HG03575 (cell line): ENCODE measurements around the gene MACROH2A1.

Experiments
- ATAC-seq: cut with Tn5 transposase; IDR thresholded peaks from one replicate; pipeline ENCODE4 v1.9.1; 2021; ENCODE audit not compliant: unreplicated experiment, insufficient number of reproducible peaks, low FRiP score; ENCODE audit errors: extremely low read depth

MACROH2A1 gene

GRCh38 chr5:135398855-135399793 lies at the start of gene MACROH2A1:
MACROH2A1 (minus strand) TSS chr5:135399231; CDS start chr5:135389093, 10,138 bp downstream.
- no peak for ATAC-seq

- no peak for ATAC-seq
Measured at GRCh38 chr5:135448071-135448739, 49.2 kb upstream of the MACROH2A1 start.

- no peak for ATAC-seq
Measured at GRCh38 chr5:135447298-135447929, 48.4 kb upstream of the MACROH2A1 start, which contains the start of gene DCANP1. DCANP1 (minus strand) TSS chr5:135447348; CDS start chr5:135447108, 240 bp downstream.

- ATAC-seq: no peak
Measured at GRCh38 chr5:135446615-135447014, 47.6 kb upstream of the MACROH2A1 start.

- ATAC-seq: no peak
Measured at GRCh38 chr5:135446206-135446605, 47.2 kb upstream of the MACROH2A1 start.

GRCh38 chr5:135445306-135445985 lies 46.4 kb upstream of the MACROH2A1 start:
- no peak for ATAC-seq

GRCh38 chr5:135444881-135445280 lies 45.9 kb upstream of the MACROH2A1 start:
- no peak for ATAC-seq

GRCh38 chr5:135444360-135444759 lies 45.3 kb upstream of the MACROH2A1 start:
- ATAC-seq: no peak

GRCh38 chr5:135443161-135443960 lies 44.3 kb upstream of the MACROH2A1 start:
- ATAC-seq: no peak

GRCh38 chr5:135442431-135443160 lies 43.6 kb upstream of the MACROH2A1 start:
- ATAC-seq: no peak

GRCh38 chr5:135441919-135442318 lies 42.9 kb upstream of the MACROH2A1 start:
- no peak for ATAC-seq

GRCh38 chr5:135441350-135441831 lies 42.4 kb upstream of the MACROH2A1 start:
- ATAC-seq: no peak

GRCh38 chr5:135440916-135441315 lies 41.9 kb upstream of the MACROH2A1 start:
- ATAC-seq: no peak

GRCh38 chr5:135439231-135440205 lies 40.5 kb upstream of the MACROH2A1 start:
- ATAC-seq: no peak

- ATAC-seq: no peak
Measured at GRCh38 chr5:135438636-135439221, 39.7 kb upstream of the MACROH2A1 start.
